HS-5 (cell line): ENCODE data around the gene USH2A.
A peak's percentile ranks its signal among the peaks of the same experiment; 100 is the strongest.
"Not testable (repeated sequence)": the region's sequence is repeated elsewhere in the genome, so short reads cannot be mapped to it uniquely, and the experiment has no call there.

Experiments
- DNase-seq: peaks from one replicate; pipeline ENCODE4 v3.0.0-alpha.2; 2012; ENCODE audit warnings: low read depth

The USH2A gene

DNA sequence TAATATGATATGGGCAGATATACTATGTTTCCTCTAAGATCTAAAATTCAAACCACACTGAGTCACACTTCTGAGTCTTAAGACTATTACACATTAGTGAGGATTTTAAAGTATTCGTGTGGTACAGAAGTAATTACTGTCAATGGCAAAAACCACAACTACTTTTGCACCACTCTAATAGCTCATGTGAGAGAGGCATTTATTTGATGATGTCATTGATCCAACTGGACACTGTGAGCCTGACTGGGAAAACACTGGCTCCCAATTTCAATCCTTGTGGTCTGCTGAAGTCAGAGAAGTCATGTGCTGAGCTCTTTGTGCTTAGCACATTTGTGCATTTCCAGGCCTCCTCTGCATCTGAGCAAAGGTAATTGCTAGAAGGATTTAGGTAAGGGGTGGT, 377.8 kb downstream of the USH2A start:
- peak; percentile 88 for DNase-seq

DNA sequence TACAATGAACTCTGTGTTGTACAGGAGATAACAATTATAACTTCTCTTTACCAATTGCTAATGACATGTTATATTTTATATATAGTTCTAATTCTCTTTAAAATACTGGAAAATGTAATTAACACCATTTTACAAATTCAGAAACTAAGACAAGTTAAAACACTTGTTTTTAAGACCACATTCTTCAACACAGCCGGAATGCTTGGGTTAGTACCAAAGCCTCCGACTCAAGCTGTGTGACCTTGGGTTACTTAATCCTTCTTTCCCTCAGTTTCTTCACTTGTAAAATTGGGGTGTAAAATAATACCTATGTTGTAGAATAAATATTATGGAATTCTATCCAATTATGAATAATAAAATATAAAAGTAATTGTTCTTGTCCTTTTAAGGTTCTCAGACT, 378.7 kb downstream of the USH2A start:
- DNase-seq: no peak

DNA sequence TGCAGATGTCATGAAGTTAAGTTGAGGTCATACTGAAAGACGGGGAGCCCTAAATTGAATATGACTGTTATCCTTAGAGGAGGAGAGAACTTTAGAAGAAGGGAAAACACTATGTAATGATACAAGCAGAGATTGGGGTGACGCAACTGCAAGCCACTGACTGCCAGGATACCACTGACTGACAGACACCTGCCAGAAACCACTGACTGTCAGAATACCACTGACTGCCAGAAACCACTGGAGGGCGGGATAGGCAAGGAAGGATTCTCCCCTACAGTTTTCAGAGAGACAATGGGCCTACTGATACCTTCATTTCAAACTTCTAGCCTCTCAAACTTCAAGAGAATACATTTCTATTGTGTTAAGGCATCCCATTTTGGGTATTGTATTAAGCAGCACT, 388.7 kb downstream of the USH2A start:
- DNase-seq: no peak

DNA sequence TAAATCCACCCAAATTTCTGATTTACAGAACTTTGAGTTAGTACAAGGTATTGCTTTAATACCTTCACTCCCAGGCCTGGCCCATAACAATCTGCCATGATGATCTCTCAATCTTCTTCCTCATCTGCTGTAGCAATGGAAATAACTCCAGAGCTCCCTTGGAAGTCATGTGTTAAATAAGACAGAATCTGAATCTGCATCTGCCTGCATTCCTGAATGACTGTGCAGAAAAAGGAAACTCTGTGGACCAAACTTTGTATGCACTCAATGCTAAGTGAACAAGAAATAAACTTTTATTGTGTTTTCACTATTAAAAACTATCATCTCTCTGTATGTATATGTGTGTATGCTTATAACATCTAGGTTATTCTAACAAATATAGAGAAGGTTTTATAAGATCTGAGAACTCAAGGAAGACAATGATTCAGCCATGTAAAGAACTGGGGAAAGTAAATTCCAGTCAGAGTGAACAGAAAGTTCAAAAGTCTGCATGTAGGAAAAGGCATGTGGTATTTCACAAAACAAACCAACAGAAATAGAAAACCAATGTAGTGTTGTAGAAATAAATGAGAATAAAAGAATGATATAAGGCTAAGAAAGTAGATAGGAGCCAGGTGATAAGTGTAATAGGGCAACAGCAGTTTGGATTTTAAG, 390.2 kb downstream of the USH2A start:
- DNase-seq: no peak

DNA sequence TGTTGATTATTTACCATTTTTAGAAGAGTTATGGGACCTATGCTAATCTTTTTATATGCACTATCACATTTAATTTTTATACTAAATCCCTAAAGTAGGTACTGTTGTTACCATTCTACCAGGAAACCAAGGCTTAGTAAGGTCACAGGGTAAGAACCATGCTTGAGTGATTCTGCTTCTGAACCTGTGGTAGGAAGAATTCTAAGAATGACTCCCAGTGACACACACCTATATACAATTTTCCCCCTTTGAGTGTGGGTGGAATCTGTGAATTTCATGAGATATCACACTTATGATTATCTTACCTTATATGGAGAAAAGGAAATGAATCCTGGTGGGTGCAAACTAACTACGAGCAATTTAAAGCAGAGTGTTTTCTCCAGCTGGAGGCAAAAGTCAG, 391.0 kb downstream of the USH2A start:
- DNase-seq: no peak

DNA sequence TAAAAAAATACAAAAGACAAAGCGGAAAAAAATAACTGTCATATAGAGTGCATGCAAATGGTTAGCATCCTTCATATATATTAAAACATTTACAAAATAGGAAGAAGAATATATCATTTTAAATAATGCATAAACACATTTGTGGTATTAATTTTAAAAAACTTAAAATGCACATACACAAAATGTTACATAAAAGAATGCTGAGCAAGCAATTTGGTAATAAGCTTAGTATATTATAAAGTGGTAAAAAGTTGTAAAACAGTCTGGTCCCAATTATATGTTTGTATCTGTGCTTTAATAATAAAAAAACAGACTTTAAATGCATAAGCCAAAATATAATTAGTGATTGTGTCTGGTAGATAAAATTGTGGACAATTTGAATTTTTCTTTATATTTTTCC, 394.6 kb downstream of the USH2A start:
- no peak for DNase-seq

DNA sequence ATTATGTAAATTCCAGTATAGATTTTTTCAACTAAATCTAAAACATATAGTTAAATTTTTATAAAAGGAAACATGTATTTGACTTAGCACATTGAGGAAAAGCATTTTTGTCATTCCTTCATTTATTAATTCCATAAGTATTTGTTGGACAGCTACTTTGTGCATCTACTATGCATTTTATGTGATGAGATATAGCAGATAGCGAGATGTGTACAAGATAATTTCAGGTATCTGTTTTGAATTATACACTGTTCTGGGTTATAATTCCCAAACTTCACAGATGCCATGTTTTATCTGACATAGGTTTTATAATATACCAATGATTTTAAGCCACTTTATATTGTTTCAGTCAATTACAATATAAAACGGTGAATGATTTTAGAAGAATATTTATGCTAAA, 398.7 kb downstream of the USH2A start:
- DNase-seq: no peak

DNA sequence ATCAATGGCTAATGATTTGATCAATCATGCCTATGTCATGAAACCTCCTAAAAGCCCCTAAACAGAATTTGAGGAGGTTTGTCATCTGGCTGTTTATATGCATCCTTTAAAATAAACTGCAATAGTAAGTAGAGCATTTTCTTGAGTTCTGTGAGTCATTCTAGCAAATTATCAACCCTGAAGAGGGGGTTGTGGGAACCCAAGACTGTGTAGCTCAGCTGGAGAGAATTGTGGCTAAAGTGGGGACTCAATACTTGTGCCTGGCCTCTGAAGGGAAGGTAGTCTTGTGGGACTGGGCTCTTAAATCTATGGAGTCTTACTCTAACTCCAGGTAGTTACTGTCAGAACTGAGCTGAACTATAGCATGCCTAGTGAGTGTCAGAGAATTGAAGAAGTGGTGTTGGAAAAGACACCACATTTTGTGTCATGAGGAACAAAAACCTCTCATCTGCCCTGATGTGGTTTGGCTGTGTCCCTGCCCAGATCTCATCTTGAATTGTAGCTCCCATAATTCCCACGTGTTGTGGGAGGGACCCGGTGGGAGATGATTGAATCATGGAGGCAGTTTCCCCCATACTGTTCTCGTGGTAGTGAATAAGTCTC, 402.4 kb downstream of the USH2A start:
- no peak for DNase-seq

DNA sequence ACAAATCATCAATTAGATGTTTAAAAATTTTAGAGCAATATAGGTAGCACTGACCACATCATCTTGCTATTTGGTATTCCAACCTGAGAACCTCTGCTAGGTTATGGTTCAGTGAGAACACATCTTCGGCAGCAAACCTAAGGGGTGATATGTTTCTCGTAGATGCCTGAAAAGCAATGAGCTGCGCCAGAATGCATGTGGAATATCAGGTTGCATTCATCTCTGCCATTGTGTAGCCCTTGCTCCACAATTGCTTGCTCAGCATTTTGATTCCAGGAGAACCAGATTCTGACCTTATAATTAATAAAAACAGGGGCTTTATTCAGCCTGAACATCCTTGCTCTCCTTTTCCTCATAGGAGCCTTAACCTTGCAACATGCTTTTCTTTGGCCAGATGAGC, 408.1 kb downstream of the USH2A start:
- no peak for DNase-seq

DNA sequence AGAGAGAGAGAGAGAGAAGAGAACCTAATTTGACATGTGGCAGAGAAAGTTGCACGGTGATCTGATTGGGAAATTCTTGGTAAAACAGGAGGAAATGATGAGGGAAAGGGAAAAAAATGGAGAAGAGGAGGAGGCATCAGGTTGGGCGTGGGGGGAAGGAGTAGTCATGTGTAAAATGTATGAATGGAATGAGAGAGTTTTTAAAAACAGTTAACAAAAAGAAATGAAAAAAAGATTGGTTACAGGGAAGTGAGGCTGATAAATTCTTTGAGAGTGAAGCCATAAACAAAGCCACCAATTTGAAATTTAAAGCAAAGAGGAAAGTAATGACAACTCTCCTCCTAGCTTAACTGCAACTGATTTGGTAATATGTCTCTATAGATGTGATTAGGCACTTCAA, 409.2 kb downstream of the USH2A start:
- DNase-seq: no peak

DNA sequence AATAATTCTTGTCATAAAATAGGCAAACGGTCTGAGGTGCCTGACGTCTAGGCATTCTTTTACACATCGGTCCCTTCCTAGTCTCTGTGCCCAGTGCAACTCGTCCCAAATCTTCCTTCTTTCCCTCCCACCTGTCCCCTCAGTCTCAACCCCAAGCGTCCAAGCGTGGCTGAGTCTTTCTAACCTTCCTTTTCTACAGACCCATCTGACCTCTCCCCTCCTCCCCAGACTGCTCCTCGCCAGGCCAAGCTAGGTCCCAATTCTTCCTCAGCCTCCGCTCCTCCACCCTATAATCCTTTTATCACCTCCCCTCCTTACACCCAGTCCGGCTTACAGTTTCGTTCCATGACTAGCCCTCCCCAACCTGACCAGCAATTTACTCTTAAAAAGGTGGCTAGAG, 413.8 kb downstream of the USH2A start:
- not testable (repeated sequence) for DNase-seq

DNA sequence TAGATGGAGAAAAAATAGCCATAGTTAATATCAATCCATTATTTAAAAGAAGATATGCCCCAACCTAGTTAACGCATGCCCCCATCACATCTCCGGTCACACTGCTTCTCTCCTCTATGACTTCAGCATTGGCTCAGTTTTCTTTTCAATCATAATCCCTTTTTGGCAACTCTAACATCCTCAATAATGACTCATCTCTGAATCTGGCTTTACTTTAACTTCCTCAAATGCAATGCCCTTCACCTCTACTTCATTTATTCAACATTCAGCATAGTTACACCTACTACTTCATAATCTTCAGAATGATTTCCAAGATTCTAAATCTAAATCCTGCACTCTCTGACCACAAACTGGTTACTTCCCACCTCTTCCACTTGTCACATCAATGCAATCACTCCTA, 417.3 kb downstream of the USH2A start:
- peak; percentile 39 for DNase-seq

DNA sequence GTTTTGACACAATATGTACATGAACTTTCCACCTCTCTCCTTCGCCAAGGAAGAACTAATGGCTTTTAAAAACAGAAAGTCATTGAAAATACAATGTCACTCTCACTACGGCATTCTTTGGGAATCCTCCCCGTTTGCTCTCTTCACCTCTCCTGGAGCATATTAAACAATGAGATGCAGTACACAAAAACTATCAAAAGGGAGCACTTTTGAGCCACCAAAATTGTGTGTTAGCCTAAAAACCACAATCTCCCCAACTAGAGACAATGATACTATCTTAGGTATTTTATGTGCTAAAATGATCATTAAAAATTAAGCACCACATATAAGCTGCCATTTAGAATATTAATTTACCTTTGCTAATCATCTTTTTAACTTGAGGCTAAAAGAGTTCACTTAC, 430.6 kb downstream of the USH2A start:
- no peak for DNase-seq

DNA sequence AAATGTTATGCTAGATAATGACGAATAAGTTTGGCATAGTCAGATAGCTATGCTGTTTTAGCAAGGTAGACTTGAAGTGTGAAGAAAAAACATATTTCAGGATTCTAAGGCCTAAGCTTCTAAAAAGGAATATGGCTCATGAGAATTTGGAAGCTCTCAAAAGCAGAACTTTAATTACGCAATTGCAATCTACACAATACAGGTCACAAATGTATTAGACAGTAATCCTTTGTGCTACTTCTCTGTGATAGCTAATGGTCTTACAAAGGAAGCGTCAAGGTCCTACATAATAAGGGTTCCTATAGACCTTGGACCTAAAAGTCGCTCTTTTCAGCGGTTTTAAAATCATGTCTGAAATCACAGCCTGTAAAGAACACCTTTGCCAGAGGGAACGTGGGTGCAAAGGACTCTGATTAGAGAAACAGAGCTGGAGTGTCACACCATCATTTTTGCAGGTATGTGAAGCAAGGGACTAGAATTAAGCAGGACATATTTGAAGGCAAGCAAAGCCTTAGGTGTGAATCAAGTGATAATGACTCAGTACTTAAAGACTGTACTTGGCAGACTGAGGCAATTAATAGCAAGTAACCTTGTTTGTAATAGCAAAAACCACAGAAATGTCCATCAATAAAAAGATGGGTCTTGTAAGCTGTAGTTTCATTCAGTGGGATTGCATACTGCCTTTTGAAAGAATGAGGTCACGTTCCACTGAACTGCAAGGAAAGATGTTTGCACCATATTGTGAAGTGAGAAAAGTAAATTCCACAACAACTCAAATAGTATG, 436.0 kb downstream of the USH2A start:
- no peak for DNase-seq

DNA sequence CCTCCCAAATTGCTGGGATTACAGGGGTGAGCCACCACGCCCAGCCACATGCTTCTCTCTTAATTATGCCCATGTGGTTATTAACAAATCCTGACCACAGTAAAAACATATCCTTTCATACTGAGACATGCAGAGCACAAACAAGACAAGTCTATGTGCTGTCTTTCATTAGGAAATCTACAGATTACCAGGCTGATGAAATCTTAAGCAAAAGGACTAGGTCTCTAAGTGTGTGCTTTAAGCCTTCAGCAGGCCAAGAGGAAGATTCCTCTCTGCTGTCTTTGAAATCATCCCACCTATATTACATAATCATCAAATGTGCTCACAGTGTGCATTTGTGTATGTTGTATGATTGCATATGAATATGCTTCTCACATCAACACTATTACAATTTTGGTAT, 436.8 kb downstream of the USH2A start:
- DNase-seq: no peak

DNA sequence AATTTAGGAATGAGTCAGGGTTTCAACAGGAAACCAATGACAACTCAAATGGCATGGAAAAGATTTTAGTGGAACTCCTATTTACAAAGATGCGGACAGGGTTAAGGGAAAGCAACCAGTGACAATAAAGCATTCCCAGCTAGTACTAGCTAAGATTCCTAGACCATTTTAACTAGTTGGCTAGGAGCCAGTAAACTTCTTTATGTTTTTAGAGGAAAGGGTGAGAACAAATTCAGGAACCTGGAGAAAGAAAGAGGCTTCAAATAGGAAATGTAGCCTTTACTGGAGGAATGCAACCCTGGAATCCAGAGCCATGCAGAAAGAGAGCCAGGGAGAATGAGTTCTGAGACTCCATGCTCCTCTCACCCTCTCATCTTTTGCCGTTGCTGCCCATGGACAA, 439.6 kb downstream of the USH2A start:
- no peak for DNase-seq

DNA sequence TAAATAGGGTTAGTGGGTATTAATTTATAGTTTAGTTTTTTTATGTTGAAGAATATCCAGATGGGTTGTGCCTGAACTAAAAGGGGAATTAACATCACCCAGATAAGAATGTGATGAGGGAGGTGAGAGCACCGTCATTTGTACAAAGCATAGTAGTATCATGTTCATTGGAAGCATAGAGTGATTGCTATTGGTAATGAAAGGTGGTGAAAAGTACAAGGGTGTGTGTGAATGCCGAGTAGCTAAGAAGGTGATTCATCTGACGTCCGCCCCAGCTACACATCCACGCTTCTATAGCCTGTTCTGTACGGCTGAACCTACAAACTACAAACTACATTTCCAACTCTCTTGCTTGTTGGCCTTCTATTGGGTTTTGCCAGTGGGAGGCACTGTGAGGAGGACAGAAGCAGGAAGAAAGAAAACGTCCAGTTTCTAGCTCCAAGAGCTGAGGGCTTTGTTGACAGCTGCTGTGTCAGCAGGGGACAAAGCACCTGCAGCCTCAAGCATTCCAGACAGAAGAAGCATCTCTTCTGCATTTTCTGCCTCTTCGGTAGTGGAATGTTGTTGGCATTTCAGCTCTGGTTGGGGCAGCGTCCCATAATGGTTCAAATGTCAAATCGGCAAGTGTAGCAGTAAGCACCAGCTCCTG, 451.3 kb downstream of the USH2A start:
- DNase-seq: no peak

DNA sequence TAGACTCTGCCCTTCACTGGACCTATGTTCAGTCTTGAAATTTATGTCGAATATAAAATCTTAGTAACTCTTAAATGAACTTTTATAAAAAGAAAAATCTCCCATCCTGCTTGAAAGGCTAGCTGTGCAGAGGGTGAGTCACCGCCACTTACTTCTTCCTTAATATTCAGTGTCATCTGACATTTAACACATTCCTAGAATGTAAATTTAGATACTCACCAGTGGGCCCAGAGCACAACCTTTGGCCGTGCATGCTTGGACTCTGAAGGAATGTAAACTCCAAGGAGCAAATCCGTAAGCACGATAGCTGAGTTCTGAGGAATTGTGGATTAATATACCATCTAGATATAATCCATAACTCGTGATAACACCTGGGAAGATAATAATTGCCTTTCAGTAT, 452.8 kb downstream of the USH2A start:
- DNase-seq: no peak

DNA sequence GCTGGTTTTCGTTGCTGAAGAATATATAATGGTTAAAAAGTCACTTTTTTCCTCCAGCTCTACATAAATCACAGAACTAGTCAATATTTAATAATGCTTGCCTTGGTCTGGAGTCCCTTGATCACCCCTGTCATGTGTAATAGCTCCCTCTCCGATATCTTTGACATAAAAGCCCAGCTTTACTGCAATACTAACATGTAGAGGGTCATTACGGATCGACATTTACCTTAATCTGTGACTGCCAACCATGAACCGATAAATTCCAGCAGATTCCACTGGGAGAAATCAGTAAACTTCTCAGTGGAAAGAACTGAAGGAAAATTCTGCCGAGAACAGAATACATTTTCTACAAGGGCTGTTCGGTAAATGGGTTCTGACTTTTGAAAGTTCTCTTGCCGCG, 459.6 kb downstream of the USH2A start:
- no peak for DNase-seq

DNA sequence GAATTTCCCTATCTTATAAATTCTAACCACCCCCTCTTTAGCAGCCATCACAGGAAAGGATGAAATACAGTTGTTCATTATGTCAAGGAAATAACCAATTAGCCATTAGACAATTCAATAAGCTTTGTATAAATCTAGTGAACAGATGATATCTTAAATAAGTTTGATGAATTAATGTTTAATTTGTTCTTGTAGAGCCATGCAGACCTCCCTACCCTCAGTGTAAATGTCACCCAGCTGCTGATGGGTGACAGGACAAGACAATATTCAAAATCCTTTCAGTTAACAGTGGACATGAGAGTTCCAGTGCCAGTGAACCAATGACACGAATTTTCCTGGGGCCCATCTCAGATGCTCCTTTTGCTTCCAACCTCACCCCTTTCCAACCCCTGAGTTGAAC, 460.2 kb downstream of the USH2A start:
- DNase-seq: no peak

DNA sequence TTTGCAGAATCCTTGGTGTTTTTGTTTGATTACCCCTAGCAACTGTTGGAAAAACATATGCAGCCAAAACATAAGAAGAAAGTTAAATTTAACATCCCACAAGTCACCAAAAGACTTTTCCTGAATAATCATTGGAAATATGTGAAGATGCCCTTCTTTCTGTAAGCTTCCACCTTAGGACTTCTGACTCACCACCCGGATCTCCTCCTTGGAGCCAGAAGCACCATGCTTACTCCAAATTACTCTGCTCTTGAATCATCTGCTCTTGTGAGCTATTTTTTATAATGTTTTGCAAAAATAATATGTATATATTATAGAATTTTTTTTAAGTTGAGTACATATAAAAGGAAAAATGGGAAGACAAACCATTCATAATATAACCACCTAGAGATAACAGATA, 464.4 kb downstream of the USH2A start:
- no peak for DNase-seq

DNA sequence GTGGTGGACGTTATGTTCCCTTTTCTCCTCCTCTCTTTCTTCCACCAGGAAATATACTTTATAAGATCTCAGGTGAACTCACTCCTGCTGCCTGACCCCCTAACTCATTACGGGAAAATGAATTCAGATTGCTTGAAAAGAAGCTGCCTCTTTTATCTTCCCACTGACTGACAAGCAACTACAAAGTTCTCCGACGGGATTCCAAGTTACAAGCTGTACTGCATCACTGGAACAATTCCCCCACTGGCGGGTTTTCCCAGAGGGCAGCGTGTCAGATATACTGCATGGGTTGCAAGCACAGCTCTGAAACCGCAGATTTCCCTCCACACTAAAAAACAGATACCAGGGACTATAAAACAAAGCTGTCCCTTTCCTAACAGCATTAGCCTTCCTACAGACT, 465.6 kb downstream of the USH2A start:
- no peak for DNase-seq

DNA sequence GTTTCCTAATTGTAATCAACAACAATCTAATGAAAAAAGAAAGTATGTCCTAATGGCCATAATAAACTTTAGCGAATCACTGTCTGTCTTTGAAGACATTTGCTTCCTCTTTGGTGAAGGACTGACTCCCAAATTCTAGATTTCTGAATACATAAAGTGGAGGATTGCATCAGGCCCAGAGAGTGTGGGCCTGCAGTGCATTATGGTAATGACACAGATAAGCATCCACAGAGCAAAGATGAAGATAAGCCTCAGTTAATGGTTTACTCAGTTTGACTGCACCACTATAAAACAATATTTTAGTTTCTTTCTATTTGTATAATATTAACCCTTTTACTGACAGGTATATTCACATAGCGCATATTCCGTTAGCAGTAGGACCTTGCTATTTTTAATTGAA, 490.7 kb downstream of the USH2A start:
- no peak for DNase-seq
